Loucy (cell line): Measurements from ENCODE around the gene FAP.

Experiments used
- H2AFZ ChIP-seq: fragments of 200-600 bp; sonication (generic); 2 replicates; pipeline ENCODE4 v1.6.0; 2016; ENCODE audit warnings: antibody characterized with exemption, mild to moderate bottlenecking, low read length, moderate library complexity
- H3F3A ChIP-seq: fragments of 200-600 bp; 2 replicates; pipeline ENCODE4 v1.6.0; 2016; ENCODE audit warnings: antibody characterized with exemption, low read depth, mild to moderate bottlenecking
- H3K27me3 ChIP-seq: fragments of 200-600 bp; sonication (generic); 2 replicates; pipeline ENCODE4 v1.6.1; 2014; ENCODE audit warnings: low read length, mild to moderate bottlenecking; ENCODE audit not compliant: insufficient read depth, poor library complexity, severe bottlenecking
- H3K36me3 ChIP-seq: fragments of 200-600 bp; sonication (generic); 2 replicates; pipeline ENCODE4 v1.6.1; 2016; ENCODE audit warnings: low read length; ENCODE audit not compliant: insufficient read depth
- H3K4me1 ChIP-seq: fragments of 200-600 bp; sonication (generic); 2 replicates; pipeline ENCODE4 v1.5.1; 2014; ENCODE audit warnings: low read length, mild to moderate bottlenecking; ENCODE audit not compliant: insufficient read depth, poor library complexity, severe bottlenecking
- H3K4me2 ChIP-seq: fragments of 200-600 bp; sonication (generic); 2 replicates; pipeline ENCODE4 v1.6.0; 2014; ENCODE audit warnings: antibody characterized with exemption, low read length, low read depth, mild to moderate bottlenecking; ENCODE audit not compliant: poor library complexity, severe bottlenecking
- H3K4me3 ChIP-seq: fragments of 200-600 bp; sonication (generic); 2 replicates; pipeline ENCODE4 v1.5.1; 2014; ENCODE audit warnings: low read length, mild to moderate bottlenecking, mixed read lengths; ENCODE audit not compliant: poor library complexity, severe bottlenecking
- H3K79me2 ChIP-seq: fragments of 200-600 bp; sonication (generic); 2 replicates; pipeline ENCODE4 v1.6.1; 2014; ENCODE audit warnings: low read length; ENCODE audit not compliant: insufficient read depth
- H3K9ac ChIP-seq: fragments of 200-600 bp; sonication (generic); 2 replicates; pipeline ENCODE4 v1.6.0; 2014; ENCODE audit warnings: mild to moderate bottlenecking, low read depth, low read length, moderate library complexity; ENCODE audit not compliant: poor library complexity, severe bottlenecking
- H3K9me2 ChIP-seq: fragments of 200-600 bp; sonication (generic); replicated peaks from 2 replicates; pipeline ENCODE4 v1.6.1; 2016; ENCODE audit warnings: low read depth, low read length, mixed read lengths
- H3K9me3 ChIP-seq: fragments of 200-600 bp; sonication (generic); 2 replicates; pipeline ENCODE4 v1.6.1; 2014; ENCODE audit warnings: mild to moderate bottlenecking, antibody characterized with exemption, low read length, low read depth; ENCODE audit not compliant: insufficient read depth
- H4K20me1 ChIP-seq: fragments of 200-600 bp; sonication (generic); 2 replicates; pipeline ENCODE4 v1.6.0; 2014; ENCODE audit warnings: antibody characterized with exemption, low read length, mild to moderate bottlenecking; ENCODE audit not compliant: insufficient read depth, poor library complexity, severe bottlenecking
- EZH2phosphoT487 ChIP-seq: fragments of 200-600 bp; IDR thresholded peaks from 2 replicates; pipeline ENCODE4 v1.6.1; 2018; ENCODE audit warnings: antibody characterized with exemption, mild to moderate bottlenecking, moderate library complexity, borderline replicate concordance
- TF ChIP-seq, protein P1 (sequence below): fragments of 200-600 bp; sonication (generic); conservative IDR thresholded peaks from 2 replicates; pipeline ENCODE4 v1.5.1; 2014; ENCODE audit warnings: mild to moderate bottlenecking, antibody characterized with exemption, low read length

FAP gene

DNA sequence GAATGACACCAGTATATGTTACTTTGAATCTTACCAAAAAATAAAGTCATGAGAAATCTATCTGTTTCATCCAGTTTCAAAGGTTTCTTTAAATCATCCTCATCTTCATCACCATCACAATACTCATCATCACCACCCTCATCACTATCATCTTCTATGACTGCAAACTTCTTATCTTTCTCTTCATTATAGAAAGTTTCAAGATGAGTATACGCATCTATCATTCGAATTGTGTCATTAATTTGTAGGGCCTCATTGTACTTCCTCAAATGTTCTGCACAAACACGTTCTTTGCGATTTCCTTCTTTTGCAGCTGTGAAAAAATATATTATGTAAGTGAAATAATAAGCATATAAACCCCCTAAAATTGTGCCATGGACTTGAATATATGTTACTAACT lies 34.1 kb upstream of the FAP start:
- Histone ChIP-seq H3K36me3 (peaks cover 9% of the 10 kb centered on the region; the same call in 1 of the 2 replicates), H3K4me2 (no peak overlapping the region)
- TF ChIP-seq, protein P1, sequence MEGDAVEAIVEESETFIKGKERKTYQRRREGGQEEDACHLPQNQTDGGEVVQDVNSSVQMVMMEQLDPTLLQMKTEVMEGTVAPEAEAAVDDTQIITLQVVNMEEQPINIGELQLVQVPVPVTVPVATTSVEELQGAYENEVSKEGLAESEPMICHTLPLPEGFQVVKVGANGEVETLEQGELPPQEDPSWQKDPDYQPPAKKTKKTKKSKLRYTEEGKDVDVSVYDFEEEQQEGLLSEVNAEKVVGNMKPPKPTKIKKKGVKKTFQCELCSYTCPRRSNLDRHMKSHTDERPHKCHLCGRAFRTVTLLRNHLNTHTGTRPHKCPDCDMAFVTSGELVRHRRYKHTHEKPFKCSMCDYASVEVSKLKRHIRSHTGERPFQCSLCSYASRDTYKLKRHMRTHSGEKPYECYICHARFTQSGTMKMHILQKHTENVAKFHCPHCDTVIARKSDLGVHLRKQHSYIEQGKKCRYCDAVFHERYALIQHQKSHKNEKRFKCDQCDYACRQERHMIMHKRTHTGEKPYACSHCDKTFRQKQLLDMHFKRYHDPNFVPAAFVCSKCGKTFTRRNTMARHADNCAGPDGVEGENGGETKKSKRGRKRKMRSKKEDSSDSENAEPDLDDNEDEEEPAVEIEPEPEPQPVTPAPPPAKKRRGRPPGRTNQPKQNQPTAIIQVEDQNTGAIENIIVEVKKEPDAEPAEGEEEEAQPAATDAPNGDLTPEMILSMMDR, result no peak
- TF ChIP-seq EZH2phosphoT487, result no peak

DNA sequence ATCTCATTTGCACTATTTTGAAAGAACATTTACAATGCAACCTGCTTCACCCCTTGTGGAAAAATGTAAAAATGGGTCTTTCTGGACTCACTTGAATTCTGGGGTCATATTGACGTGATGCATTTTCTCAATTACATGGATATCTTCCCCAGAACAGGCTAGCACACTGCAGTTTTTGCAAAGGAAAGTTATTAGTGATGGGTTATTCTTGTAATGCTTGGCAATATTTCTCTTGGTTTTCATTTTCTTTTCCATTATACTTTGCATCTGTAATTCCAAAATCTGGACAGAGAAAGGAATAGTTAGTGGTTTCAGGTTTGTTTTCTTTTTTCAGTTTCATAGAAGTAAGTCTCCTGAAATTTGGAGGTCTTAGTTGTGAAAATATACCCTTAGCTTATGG lies 24.8 kb upstream of the FAP start:
- no peak for TF ChIP-seq EZH2phosphoT487
- TF ChIP-seq, protein P1, result no peak
- Histone ChIP-seq H3K4me1 (no peaks in the 10 kb centered on the region), H3K4me2 (no peak overlapping the region), H3K79me2 (no peaks in the 10 kb centered on the region), H3K4me3 (no peak overlapping the region), H2AFZ (no peak overlapping the region), H3K27me3 (no peaks in the 10 kb centered on the region), H4K20me1 (no peaks in the 10 kb centered on the region), H3K9me3 (no peaks in the 10 kb centered on the region), H3K36me3 (no peaks in the 10 kb centered on the region), H3K9me2 (no peaks in the 10 kb centered on the region), H3F3A (no peaks in the 10 kb centered on the region), H3K9ac (no peak overlapping the region)

More for the DNA sequence above, 34.1 kb upstream of the FAP start:
- H3K27me3 ChIP-seq, result no peaks in the 10 kb centered on the region
- H2AFZ ChIP-seq, result no peak overlapping the region
- H3K9me3 ChIP-seq, result no peaks in the 10 kb centered on the region
- H3F3A ChIP-seq, result no peaks in the 10 kb centered on the region
- no peaks in the 10 kb centered on the region for H3K79me2 ChIP-seq
- H3K9ac ChIP-seq, result no peak overlapping the region
- H3K4me1 ChIP-seq, result no peaks in the 10 kb centered on the region
- no peaks in the 10 kb centered on the region for H3K9me2 ChIP-seq
- no peaks in the 10 kb centered on the region for H4K20me1 ChIP-seq
- H3K4me3 ChIP-seq, result no peak overlapping the region

- Histone ChIP-seq H3K4me1 (no peaks in the 10 kb centered on the region), H3K4me3 (no peak overlapping the region), H3K79me2 (no peaks in the 10 kb centered on the region), H2AFZ (no peak overlapping the region), H3K4me2 (no peak overlapping the region), H3K9me3 (no peaks in the 10 kb centered on the region), H3K9me2 (no peaks in the 10 kb centered on the region), H4K20me1 (no peaks in the 10 kb centered on the region), H3F3A (no peaks in the 10 kb centered on the region), H3K27me3 (no peaks in the 10 kb centered on the region), H3K36me3 (no peaks in the 10 kb centered on the region), H3K9ac (no peak overlapping the region)
- TF ChIP-seq, protein P1, result no peak
- TF ChIP-seq EZH2phosphoT487, result no peak
These were observed 24.3 kb upstream of the FAP start for GRCh38 chr2:162267496-162267895.
